Measurements from ENCODE around the gene SYT9.
A peak's percentile ranks its signal among the peaks of the same experiment; 100 is the strongest.

SYT9 gene

GRCh38 chr11:7222619-7223018, 29.1 kb upstream of the SYT9 start:
- DNase-seq (ENCODE audit: low read depth): no peak
- no peak overlapping the region for H3K4me3 ChIP-seq (ENCODE audit: low read length)
- TF ChIP-seq CTCF (IDR thresholded peaks at IDR 0.05; ENCODE audit: insufficient read depth, low read depth, low read length, missing control alignments): no peak

- H3K4me3 ChIP-seq (ENCODE audit: low read length): no peak overlapping the region
- TF ChIP-seq CTCF (IDR thresholded peaks at IDR 0.05; ENCODE audit: insufficient read depth, low read depth, low read length, missing control alignments): no peak
- no peak for DNase-seq (ENCODE audit: low read depth)
These were observed 11.8 kb upstream of the SYT9 start for GRCh38 chr11:7239877-7240276.

- DNase-seq (ENCODE audit: low read depth): no peak
- no peak overlapping the region for H3K4me3 ChIP-seq (ENCODE audit: low read length)
- no peak for TF ChIP-seq CTCF (IDR thresholded peaks at IDR 0.05; ENCODE audit: insufficient read depth, low read depth, low read length, missing control alignments)
These were observed 6.4 kb upstream of the SYT9 start for GRCh38 chr11:7245341-7245740.

DNA sequence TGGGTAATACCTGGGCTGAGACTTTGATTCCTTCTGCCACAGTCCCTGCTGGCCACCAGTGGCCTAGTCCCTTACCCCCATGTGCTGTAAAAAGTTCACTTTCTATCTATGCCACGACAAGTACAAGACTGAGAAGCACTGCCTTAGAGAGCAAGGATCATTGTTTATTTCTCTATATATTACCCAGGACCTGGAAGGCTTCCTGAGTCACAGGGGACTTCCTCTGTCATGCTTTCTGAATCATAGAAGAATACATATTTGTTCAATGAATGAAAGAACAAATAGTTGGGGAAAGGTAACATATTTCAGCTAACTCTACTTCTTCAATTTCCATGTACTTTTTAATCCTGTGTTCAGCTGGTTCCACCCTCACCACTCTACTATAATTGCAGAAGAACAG, 5.5 kb upstream of the SYT9 start:
- no peak for TF ChIP-seq CTCF (IDR thresholded peaks at IDR 0.05; ENCODE audit: insufficient read depth, low read depth, low read length, missing control alignments)
- DNase-seq (ENCODE audit: low read depth): peak; percentile 70
- H3K4me3 ChIP-seq (ENCODE audit: low read length): no peak overlapping the region

- DNase-seq (ENCODE audit: low read depth): no peak
These were observed 1.5 kb upstream of the SYT9 start for GRCh38 chr11:7250166-7250565.

GRCh38 chr11:7251487-7251835, 243 bp upstream of the SYT9 start:
- no peak for TF ChIP-seq CTCF (IDR thresholded peaks at IDR 0.05; ENCODE audit: insufficient read depth, low read depth, low read length, missing control alignments)
- peak overlapping the region; percentile 26 for H3K4me3 ChIP-seq (ENCODE audit: low read length)

More at GRCh38 chr11:7250166-7250565, 1.5 kb upstream of the SYT9 start:
- no peak overlapping the region for H3K4me3 ChIP-seq (ENCODE audit: low read length)
- TF ChIP-seq CTCF (IDR thresholded peaks at IDR 0.05; ENCODE audit: insufficient read depth, low read depth, low read length, missing control alignments): no peak

GRCh38 chr11:7252683-7253213, 1.0 kb downstream of the SYT9 start:
- DNase-seq (ENCODE audit: low read depth): no peak
- TF ChIP-seq CTCF (IDR thresholded peaks at IDR 0.05; ENCODE audit: insufficient read depth, low read depth, low read length, missing control alignments): no peak
- H3K4me3 ChIP-seq (ENCODE audit: low read length): no peak overlapping the region

More at GRCh38 chr11:7251487-7251835, 243 bp upstream of the SYT9 start:
- DNase-seq (ENCODE audit: low read depth): no peak

All from epithelial cell of esophagus (primary cell).